ENCODE measurements around the gene SMIM3. TPM values are rescaled to one million over a fixed set of nuclear protein-coding genes. Genes with fewer than 3 reads are reported as not detected.

SMIM3 gene
- total and polyA plus RNA-seq, 2 of the 4 experiments (the other 2 are of a cell fraction), result 37.5 to 53.4 TPM

- Histone ChIP-seq H3K4ac (ENCODE audit: low read depth, low read length) (no peak overlapping the region), H3K4me2 (ENCODE audit: low read depth, low read length) (no peak overlapping the region), H3K27me3 (ENCODE audit: control insufficient read depth, insufficient read depth, low read length) (no peaks in the 10 kb centered on the region), H2BK20ac (ENCODE audit: low read depth, low read length) (no peak overlapping the region), H2AK9ac (replicated peaks; ENCODE audit: low read depth, low read length, poor library complexity) (no peak overlapping the region), H3K9me1 (ENCODE audit: insufficient read depth, low read length) (0 out of 2 replicates have a peak, but pooled peaks cover 3% of the 10 kb centered on the region), H4K91ac (ENCODE audit: insufficient read depth, low read depth, low read length) (no peak overlapping the region), H2AK5ac (ENCODE audit: low read depth, low read length) (no peak overlapping the region), H2BK5ac (ENCODE audit: low read depth, low read length, poor library complexity, severe bottlenecking) (no peak overlapping the region), H4K20me1 (ENCODE audit: insufficient read depth, low read length) (no peaks in the 10 kb centered on the region), H3K18ac (ENCODE audit: low read depth, low read length) (no peak overlapping the region), H4K8ac (ENCODE audit: low read depth in 2 of 2, low read length in 2 of 2) (no peak overlapping the region), H3K9ac (ENCODE audit: low read depth, low read length) (no peak overlapping the region), H3K36me3 (ENCODE audit: control insufficient read depth, insufficient read depth, low read length) (no peaks in the 10 kb centered on the region), H3K14ac (replicated peaks; ENCODE audit: low read depth, low read length) (no peak overlapping the region), H3K4me1 (ENCODE audit: control insufficient read depth, insufficient read depth, low read length) (peaks cover 5% of the 10 kb centered on the region), H2BK15ac (ENCODE audit: low read depth, low read length) (no peak overlapping the region), H3K23ac (ENCODE audit: low read depth, low read length) (no peak overlapping the region), H3K27ac (ENCODE audit: insufficient read depth, low read length) (no peak overlapping the region), H2BK120ac (ENCODE audit: low read depth, low read length) (no peak overlapping the region), H3K56ac (ENCODE audit: extremely low read depth, insufficient read depth, low read length) (no peak overlapping the region), H3K4me3 (ENCODE audit: insufficient read depth, low read depth, low read length) (no peak overlapping the region), H2AFZ (replicated peaks; ENCODE audit: low read length, poor library complexity) (no peak overlapping the region), H4K5ac (ENCODE audit: low read depth, low read length) (no peak overlapping the region), H3K9me3 (ENCODE audit: control insufficient read depth, insufficient read depth, low read length) (no peaks in the 10 kb centered on the region; the same call in 1 of the 2 replicates), H3K79me1 (ENCODE audit: low read depth in 1 of 2, low read length in 2 of 2) (0 out of 4 replicates have a peak, but pooled peaks cover 0 to 2% of the 10 kb centered on the region in 2 experiments)
- in situ Hi-C loops (cut with MboI; ENCODE audit: low sequenced_read_pairs) (no loop called here), intact Hi-C loops (cut with micrococcal nuclease) (loop anchor here (5.0 kb wide), 3 partner anchors 242 to 718 kb away; partner anchors contain the start of gene GM2A), dilution Hi-C loops (cut with HindIII; ENCODE audit: low sequenced_read_pairs, unreplicated experiment) (no loop called here)
- ChIA-PET POLR2A (ENCODE audit: unreplicated experiment) (no interaction called here), CTCF (no interaction called here)
- WGBS, 2 experiments (ENCODE audit: extremely low coverage in 2 of 2, insufficient read length in 1 of 2), result 88% methylated on average over 4 of the region's 6 CpGs; no CpG with 5 or more reads in 1 of the 2 experiments
- no peak for DNase-seq
- ATAC-seq (ENCODE audit: low read depth), result no peak
- no TSS peak for BruUV-seq (replicated peaks)
- no peak for TF ChIP-seq CHD1 (IDR thresholded peaks at IDR 0.05; ENCODE audit: low read depth, low read length)
These were observed 25.8 kb downstream of the SMIM3 start for GRCh38 chr5:150804388-150804787.

All from IMR-90 (cell line).